Measurements from ENCODE around the gene CCDC33. TPM values are rescaled to one million over a fixed set of nuclear protein-coding genes. Genes with fewer than 3 reads are reported as not detected.

The CCDC33 gene
- total and polyA plus RNA-seq, 12 donors = not detected

DNA sequence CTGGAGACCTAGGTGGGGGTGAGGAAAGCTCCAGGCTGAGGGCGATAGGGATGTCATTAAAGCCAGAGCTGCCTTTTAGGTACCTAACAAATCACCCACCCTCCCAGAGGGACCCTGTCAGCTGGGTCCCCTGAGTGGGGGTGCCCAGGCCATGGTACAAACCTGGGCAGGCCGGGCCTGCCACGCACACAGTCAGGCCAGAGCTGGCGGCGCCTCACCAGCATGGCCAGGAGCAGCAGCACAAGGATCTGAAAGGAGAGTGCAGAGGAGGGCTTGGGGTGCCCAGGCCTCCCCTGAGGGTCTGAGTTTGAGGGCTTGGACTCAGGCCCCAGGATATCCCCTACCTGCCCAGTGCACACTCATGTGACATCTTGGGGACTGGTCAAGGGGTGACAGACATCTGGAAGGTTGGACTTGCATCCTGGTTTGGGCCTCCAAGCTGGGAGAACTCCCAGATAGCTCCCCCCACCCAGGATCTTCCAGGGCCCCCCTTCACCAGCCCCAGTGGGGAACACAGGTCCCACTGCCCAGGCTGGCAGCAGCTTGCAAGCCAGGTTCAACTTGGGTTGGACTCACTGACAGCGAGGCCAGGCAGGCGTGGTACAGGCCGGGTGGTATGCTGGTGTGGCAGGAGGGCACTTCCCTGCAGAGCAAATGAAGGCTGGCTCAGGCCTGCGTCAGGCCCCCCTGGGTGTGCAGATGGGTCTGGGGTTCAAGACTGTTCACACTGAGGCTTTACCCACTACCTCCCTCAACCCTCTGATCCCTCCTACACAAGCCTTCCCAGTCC is 38.8 kb upstream of the CCDC33 start:
- TF ChIP-seq, protein P1, sequence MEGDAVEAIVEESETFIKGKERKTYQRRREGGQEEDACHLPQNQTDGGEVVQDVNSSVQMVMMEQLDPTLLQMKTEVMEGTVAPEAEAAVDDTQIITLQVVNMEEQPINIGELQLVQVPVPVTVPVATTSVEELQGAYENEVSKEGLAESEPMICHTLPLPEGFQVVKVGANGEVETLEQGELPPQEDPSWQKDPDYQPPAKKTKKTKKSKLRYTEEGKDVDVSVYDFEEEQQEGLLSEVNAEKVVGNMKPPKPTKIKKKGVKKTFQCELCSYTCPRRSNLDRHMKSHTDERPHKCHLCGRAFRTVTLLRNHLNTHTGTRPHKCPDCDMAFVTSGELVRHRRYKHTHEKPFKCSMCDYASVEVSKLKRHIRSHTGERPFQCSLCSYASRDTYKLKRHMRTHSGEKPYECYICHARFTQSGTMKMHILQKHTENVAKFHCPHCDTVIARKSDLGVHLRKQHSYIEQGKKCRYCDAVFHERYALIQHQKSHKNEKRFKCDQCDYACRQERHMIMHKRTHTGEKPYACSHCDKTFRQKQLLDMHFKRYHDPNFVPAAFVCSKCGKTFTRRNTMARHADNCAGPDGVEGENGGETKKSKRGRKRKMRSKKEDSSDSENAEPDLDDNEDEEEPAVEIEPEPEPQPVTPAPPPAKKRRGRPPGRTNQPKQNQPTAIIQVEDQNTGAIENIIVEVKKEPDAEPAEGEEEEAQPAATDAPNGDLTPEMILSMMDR (IDR thresholded peaks at IDR 0.05) = no peak
- Histone ChIP-seq H3K4me3 (no peak overlapping the region), H3K27me3 (no peaks in the 10 kb centered on the region), H3K9me3 (no peaks in the 10 kb centered on the region), H3K27ac (no peak overlapping the region), H3K4me1 (peaks cover 0 to 45% (median 25%) of the 10 kb centered on the region in 9 donors), H3K36me3 (no peaks in the 10 kb centered on the region)
- WGBS, 2 donors = 96 to 97% methylated on average over 9 of the region's 9 CpGs
- no peak for ATAC-seq
- no peak for DNase-seq
- intact Hi-C loops (cut with DNase I) = no loop called here

DNA sequence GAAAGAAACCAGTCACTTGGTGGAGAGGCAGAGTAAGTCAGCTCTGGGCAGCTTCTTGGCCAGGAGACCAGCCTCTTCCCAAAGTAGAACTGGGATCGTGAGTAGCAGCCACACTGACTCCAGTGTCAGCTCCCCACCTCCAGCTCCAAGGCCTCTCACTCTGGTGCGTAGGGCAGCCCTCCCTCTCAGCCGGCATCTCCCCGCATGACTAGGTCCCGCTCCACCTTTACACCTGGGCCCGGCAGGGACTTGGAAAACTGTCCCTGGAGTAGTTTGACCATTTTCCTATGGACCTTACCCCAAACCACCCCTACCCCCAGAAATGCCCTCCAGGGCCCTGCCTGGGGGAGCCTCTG is 36.9 kb upstream of the CCDC33 start:
- Histone ChIP-seq H3K4me1 (peaks cover 0 to 48% (median 28%) of the 10 kb centered on the region in 9 donors), H3K9me3 (no peaks in the 10 kb centered on the region), H3K27ac (no peak overlapping the region), H3K4me3 (no peak overlapping the region), H3K27me3 (no peaks in the 10 kb centered on the region), H3K36me3 (no peaks in the 10 kb centered on the region)
- ATAC-seq (no peak), DNase-seq (no peak)
- WGBS, 2 donors = 93 to 96% methylated on average over 6 of the region's 6 CpGs
- intact Hi-C loops (cut with DNase I) = no loop called here
- TF ChIP-seq, protein P1 (IDR thresholded peaks at IDR 0.05) = no peak

DNA sequence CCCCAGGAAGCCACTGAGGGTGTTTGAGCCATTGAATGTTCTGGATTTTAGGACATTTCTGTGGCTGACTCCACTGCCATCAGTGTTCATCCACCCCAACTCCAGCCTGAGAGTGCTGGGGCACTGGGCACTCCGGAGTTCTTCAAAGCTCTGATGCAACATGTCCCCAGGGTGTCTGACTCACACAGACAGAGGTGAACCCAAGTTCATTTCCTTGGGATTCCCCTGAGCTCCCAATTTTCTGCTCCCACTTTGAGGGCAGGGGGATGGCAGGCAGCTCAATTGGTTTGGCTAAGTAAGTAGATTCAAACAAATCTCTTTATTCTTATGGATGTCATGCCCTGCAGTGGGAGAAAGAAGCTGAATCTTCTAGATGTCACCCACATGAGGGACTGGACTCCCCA is 35.7 kb upstream of the CCDC33 start:
- ATAC-seq (peak in 4 of 8 donors; percentile 22 to 75 (median 34)), DNase-seq (peak in 1 of 2 donors; percentile 32)
- Histone ChIP-seq H3K27me3 (no peaks in the 10 kb centered on the region), H3K4me3 (no peak overlapping the region), H3K4me1 (peaks cover 2 to 59% (median 31%) of the 10 kb centered on the region in 9 donors), H3K9me3 (no peaks in the 10 kb centered on the region), H3K27ac (no peak overlapping the region), H3K36me3 (no peaks in the 10 kb centered on the region)
- intact Hi-C loops (cut with DNase I) = no loop called here
- TF ChIP-seq, protein P1 (IDR thresholded peaks at IDR 0.05) = no peak
- WGBS, 2 donors = 26 to 36% methylated on average over 1 of the region's 1 CpG

DNA sequence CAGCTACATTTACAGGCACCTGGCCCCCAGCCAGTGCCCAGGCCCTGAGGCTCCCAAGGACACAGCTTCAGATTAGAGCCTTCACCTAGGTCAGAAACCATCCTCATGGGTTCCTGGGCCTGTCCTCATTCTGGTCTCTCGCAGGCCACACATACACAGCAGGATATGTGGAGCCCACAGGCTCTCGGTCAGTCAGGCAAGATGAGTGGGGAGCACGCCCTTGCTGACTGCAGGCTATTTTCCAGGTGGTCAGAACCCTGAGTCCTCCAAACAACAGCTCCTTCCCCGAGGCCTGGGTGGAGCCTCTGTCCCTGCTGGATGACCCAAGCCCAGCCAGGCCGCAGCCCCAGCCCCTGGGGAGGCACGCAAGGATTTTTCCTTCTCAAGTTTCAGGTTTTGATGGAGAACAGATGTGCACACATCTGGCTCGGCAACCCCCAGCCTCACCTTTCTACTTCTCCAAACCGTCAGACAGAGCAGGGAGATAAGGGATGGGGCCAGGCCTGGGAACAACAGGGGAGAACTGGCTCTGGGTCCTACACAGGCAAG is 35.2 kb upstream of the CCDC33 start:
- peak in 1 of 2 donors; percentile 35 for DNase-seq
- no peak overlapping the region for H3K27ac ChIP-seq
- H3K27me3 ChIP-seq = no peaks in the 10 kb centered on the region
- intact Hi-C loops (cut with DNase I) = no loop called here
- ATAC-seq = peak in 3 of 8 donors; percentile 3 to 25 (median 5)
- no peaks in the 10 kb centered on the region for H3K36me3 ChIP-seq
- TF ChIP-seq, protein P1 (IDR thresholded peaks at IDR 0.05) = no peak
- H3K9me3 ChIP-seq = no peaks in the 10 kb centered on the region
- WGBS, 2 donors = 70 to 74% methylated on average over 8 of the region's 8 CpGs
- no peak overlapping the region for H3K4me3 ChIP-seq
- peaks cover 2 to 60% (median 32%) of the 10 kb centered on the region in 9 donors for H3K4me1 ChIP-seq

Data from heart right ventricle (tissue), 16 donors.